Neural crest cell (in vitro differentiated cells): Measurements from ENCODE around the gene RBM5. TPM values are rescaled to one million over a fixed set of nuclear protein-coding genes. Genes with fewer than 3 reads are reported as not detected.

Source experiments
- DNase-seq: peaks from one replicate; pipeline ENCODE4 v3.0.0; 2021; ENCODE audit warnings: low read depth, mixed read lengths, low spot score
- H3K27ac Mint-ChIP-seq: one replicate; pipeline ENCODE4 v1.8.0; 2021; ENCODE audit warnings: mild to moderate bottlenecking, mixed read lengths; ENCODE audit not compliant: unreplicated experiment
- H3K27me3 Mint-ChIP-seq: 2 replicates; pipeline ENCODE4 v1.8.0; 2021; ENCODE audit warnings: low read depth, mild to moderate bottlenecking, mixed read lengths
- H3K36me3 Mint-ChIP-seq: 2 replicates; pipeline ENCODE4 v1.8.0; 2021; ENCODE audit warnings: low read depth, mild to moderate bottlenecking, mixed read lengths
- H3K4me1 Mint-ChIP-seq: 2 replicates; pipeline ENCODE4 v1.8.0; 2021; ENCODE audit warnings: mixed read lengths
- H3K4me3 Mint-ChIP-seq: one replicate; pipeline ENCODE4 v1.8.0; 2021; ENCODE audit warnings: mild to moderate bottlenecking, mixed read lengths
- H3K9me3 Mint-ChIP-seq: 2 replicates; pipeline ENCODE4 v1.8.0; 2021; ENCODE audit warnings: mixed read lengths
- CTCF ChIP-seq: fragments of 200-600 bp; sonication (generic); conservative IDR thresholded peaks from 2 replicates; pipeline ENCODE4 v1.5.0; 2021; ENCODE audit warnings: antibody characterized with exemption, mild to moderate bottlenecking
- total RNA-seq: library from RNA; stranded (reverse); gene quantifications from 2 replicates; pipeline ENCODE4 v1.2.1, GENCODE V29; 2021

RBM5 gene
- total RNA-seq, 1 donor from 2014 or later, result 193 TPM

DNA sequence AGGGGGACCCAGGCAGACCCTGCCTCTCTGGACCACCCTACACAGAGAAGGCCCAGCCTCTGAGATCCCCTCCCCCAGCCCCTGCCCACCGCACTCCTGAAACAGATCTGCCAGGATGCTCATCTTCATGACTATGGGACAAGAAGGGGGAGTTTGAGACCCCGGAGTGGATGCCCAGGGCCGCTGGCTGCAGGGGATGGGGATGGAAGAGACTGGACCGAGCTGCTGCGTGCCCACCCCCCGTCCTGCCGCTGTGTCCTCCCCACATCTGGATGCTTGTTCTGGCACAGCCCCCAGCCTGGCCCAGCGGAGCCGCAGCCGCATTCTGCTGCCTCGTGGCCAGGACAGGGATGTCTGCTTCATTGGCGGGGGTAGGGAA is 36.1 kb downstream of the RBM5 start:
- no peaks in the 10 kb centered on the region for H3K9me3 Mint-ChIP-seq
- H3K4me1 Mint-ChIP-seq, result peaks cover 9% of the 10 kb centered on the region
- no peak for DNase-seq
- no peaks in the 10 kb centered on the region for H3K36me3 Mint-ChIP-seq
- H3K4me3 Mint-ChIP-seq, result no peak overlapping the region
- peaks cover 2% of the 10 kb centered on the region for H3K27me3 Mint-ChIP-seq
- no peak overlapping the region for H3K27ac Mint-ChIP-seq
- no peak for TF ChIP-seq CTCF

DNA sequence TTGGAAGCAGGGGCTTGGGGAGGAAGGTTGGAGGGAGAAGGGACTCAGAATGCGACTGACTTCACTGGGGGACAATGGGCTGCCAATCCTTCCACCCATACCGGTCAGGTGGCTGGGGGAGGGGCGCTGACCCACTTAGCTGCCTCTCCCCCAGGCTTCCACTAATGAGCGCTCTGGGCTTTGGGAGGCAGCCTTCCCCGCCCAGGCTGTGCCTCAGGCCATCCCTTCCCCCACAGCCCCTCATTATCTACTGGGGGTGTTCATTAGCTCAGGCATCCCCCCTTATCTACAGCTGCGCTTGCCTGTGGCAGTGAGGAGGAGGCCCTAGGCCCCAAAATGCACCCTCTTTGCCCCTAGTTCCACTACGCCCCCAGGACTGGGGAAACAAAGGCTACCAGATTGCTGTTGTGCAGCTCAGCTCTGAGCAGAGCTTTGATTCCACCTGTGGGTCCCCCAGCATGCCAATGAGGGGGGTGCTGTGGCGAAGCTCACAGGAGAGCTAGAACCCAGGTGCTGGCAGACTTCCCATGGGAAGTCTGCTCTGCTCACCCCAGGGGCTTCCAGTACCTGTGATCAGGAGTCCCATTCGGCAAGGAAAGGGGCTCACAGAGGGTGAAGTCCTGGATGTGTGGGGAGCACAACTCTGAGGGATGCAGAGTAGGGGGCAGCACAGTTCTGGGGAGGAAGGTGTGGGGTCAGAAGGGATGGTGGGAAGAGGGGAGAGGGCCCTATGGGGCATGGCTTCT is 37.0 kb downstream of the RBM5 start:
- no peak for TF ChIP-seq CTCF
- Mint-ChIP-seq H3K27me3 (peaks cover 2% of the 10 kb centered on the region), H3K9me3 (no peaks in the 10 kb centered on the region), H3K4me1 (peaks cover 9% of the 10 kb centered on the region), H3K36me3 (no peaks in the 10 kb centered on the region), H3K4me3 (peak overlapping the region; percentile 74), H3K27ac (no peak overlapping the region)
- DNase-seq, result no peak

DNA sequence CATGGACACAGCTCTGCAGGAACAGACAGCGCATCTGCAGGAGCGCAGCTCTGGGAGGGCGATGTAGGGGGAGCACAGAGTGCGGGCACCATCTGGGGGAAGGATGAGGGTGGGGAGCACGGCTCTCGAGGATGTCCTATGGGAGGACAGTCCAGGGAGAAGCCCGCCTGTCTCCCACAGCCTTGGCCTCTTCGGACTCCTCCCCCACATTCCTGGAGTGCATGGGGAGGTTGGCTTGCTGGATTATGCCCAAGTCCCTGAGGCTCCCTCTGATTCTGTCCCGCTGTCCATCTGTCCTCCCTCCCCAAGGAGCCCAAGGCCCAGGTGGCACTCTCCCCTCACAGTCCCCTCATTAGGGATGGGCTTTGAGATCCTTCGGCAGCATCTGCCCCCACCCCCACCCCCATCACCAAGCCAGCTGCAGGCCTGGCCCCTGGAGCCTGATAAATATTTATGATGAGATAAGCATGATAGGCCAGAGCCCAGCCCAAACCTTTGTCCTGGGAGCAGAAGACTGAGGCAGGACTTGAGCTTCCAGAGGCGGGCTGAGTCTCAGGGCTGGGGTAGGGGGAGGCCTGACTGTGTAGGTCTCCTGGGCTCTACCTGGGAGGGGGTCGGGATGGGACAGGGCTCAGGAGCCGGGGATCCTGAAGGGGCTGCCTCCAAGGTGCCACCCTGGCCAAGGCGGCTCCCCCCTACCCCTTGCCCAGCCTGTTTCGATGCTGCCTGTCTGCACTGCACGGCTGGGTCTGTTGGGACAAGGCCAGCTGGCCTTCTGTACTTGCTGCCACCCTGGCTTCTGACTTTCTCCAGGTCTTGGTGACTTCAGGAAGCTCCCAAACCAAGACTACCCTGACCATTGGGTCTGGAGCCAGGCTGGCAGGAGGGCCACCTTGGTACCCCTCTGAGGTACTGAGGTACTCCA is 37.8 kb downstream of the RBM5 start:
- TF ChIP-seq CTCF, result no peak
- no peak overlapping the region for H3K27ac Mint-ChIP-seq
- DNase-seq, result no peak
- H3K4me3 Mint-ChIP-seq, result peak overlapping the region; percentile 74
- H3K4me1 Mint-ChIP-seq, result peaks cover 9% of the 10 kb centered on the region
- H3K36me3 Mint-ChIP-seq, result no peaks in the 10 kb centered on the region
- H3K9me3 Mint-ChIP-seq, result no peaks in the 10 kb centered on the region
- H3K27me3 Mint-ChIP-seq, result peaks cover 2% of the 10 kb centered on the region

DNA sequence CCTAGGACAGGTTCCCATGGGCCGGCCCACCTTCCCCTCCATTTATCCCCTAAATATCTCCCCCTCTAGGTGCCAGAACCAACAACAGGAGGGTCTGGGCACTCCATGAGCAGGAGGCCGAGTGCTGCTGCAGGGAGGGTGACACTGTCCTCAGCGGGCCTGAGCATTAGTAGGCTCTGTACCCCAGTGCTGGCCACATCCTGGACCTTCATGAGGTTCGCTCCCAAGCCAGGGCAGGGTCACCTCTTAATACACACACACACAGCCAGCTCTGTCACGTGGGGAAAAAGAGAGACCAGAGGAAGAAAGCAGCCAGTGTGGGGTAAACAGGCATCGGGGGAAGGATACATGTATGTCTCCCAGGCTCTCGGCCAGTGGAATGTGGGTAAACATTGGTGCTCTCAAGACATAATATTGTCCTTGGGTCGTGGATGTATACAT is 38.6 kb downstream of the RBM5 start:
- H3K4me1 Mint-ChIP-seq, result peaks cover 9% of the 10 kb centered on the region
- no peak for TF ChIP-seq CTCF
- H3K27ac Mint-ChIP-seq, result no peak overlapping the region

GRCh38 chr3:50128001-50128400 is 39.3 kb downstream of the RBM5 start:
- H3K4me3 Mint-ChIP-seq, result no peak overlapping the region
- no peaks in the 10 kb centered on the region for H3K9me3 Mint-ChIP-seq
- TF ChIP-seq CTCF, result no peak
- peaks cover 2% of the 10 kb centered on the region for H3K27me3 Mint-ChIP-seq
- DNase-seq, result no peak
- peaks cover 9% of the 10 kb centered on the region for H3K4me1 Mint-ChIP-seq
- H3K27ac Mint-ChIP-seq, result no peak overlapping the region
- no peaks in the 10 kb centered on the region for H3K36me3 Mint-ChIP-seq

More for the DNA sequence above, 38.6 kb downstream of the RBM5 start:
- DNase-seq, result no peak
- no peaks in the 10 kb centered on the region for H3K9me3 Mint-ChIP-seq
- no peaks in the 10 kb centered on the region for H3K36me3 Mint-ChIP-seq
- peak overlapping the region; percentile 34 for H3K4me3 Mint-ChIP-seq
- peaks cover 2% of the 10 kb centered on the region for H3K27me3 Mint-ChIP-seq
